Adrenal gland (tissue), 5 donors: ENCODE measurements around the gene RNF220.

ENCODE experiments used
- CTCF ChIP-seq, 6 experiments: fragments of 450-650 bp in 4 of 6; fragments of 200-600 bp in 2 of 6; sonication (generic) in 1 of 6; IDR thresholded peaks; 1 replicate in 5 of 6; 2 replicates in 1 of 6; pipeline versions ENCODE4 v1.5.1 to v1.8.0; 2016 to 2021; ENCODE audit warnings: antibody characterized with exemption in 6 of 6, mild to moderate bottlenecking in 2 of 6, moderate library complexity in 1 of 6
- POLR2A ChIP-seq, 2 donors: fragments of 450-650 bp; IDR thresholded peaks; one replicate each; pipeline ENCODE4 v1.6.1; 2017; ENCODE audit warnings: antibody characterized with exemption in 2 of 2, mild to moderate bottlenecking in 2 of 2, moderate library complexity in 1 of 2
- donor health status: DM: no; HTN: no; CAD: no.

DNA sequence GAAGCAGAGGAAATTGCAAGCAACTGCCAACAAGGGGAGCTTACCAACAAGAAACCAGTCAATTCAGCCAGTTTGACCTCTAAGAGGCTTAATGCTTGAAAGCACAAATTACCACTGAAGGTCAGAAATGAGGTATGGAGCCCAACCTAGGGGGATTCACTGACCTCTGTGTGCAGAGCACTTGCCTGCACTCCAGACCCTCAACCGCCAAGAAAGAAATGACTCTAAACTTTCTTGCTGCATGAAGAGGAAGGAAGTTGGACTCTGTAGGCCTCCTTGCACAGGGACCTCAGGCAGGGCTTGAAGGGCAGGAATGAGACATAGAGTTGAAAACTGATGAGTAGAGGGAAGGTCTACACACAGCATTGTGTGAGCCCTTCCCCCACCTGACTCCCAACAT, 279.5 kb downstream of the RNF220 start:
- TF ChIP-seq CTCF (IDR thresholded peaks at IDR 0.05), result no peak
- no peak for TF ChIP-seq POLR2A (IDR thresholded peaks at IDR 0.05)
